Rectal smooth muscle tissue (tissue), 1 donor: ENCODE data around the gene ACADL.
A peak's percentile ranks its signal among the peaks of the same experiment; 100 is the strongest.

Source experiments
- H3K27ac ChIP-seq: one replicate; pipeline ENCODE4 v1.7.0; 2013; ENCODE audit warnings: low read depth, low read length, inconsistent platforms
- H3K27me3 ChIP-seq: one replicate; pipeline ENCODE4 v1.7.0; 2013; ENCODE audit warnings: low read length; ENCODE audit not compliant: control insufficient read depth, insufficient read depth
- H3K36me3 ChIP-seq: one replicate; pipeline ENCODE4 v1.7.0; 2013; ENCODE audit warnings: low read length; ENCODE audit not compliant: control insufficient read depth, insufficient read depth
- H3K4me1 ChIP-seq: one replicate; pipeline ENCODE4 v1.7.0; 2013; ENCODE audit warnings: low read length; ENCODE audit not compliant: control insufficient read depth, insufficient read depth
- H3K4me3 ChIP-seq: one replicate; pipeline ENCODE4 v1.7.0; 2013; ENCODE audit warnings: low read length
- H3K9ac ChIP-seq: one replicate; pipeline ENCODE4 v1.7.0; 2013; ENCODE audit warnings: low read length

Gene ACADL

DNA sequence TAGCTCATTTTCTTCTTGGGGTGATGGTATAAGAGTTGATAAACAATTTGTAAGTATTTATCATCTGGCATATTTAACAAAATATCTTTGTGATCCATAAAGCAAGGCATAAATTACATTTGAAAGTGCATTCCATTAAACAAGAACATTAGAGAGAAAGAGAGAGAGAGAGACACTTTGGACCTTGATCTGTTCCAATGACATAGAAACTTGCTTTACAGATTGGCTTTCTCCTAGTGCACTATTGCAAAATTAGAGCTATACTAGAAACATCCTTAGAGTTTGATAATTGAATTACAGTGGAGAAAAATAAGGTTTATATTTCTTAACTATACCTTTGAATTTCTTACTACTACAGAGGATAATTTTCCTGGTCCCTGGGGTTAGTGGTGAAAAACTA is 5.7 kb upstream of the ACADL start:
- Histone ChIP-seq H3K36me3 (no peaks in the 10 kb centered on the region), H3K4me1 (no peaks in the 10 kb centered on the region), H3K27me3 (no peaks in the 10 kb centered on the region), H3K4me3 (no peak overlapping the region), H3K27ac (no peak overlapping the region), H3K9ac (no peak overlapping the region)

DNA sequence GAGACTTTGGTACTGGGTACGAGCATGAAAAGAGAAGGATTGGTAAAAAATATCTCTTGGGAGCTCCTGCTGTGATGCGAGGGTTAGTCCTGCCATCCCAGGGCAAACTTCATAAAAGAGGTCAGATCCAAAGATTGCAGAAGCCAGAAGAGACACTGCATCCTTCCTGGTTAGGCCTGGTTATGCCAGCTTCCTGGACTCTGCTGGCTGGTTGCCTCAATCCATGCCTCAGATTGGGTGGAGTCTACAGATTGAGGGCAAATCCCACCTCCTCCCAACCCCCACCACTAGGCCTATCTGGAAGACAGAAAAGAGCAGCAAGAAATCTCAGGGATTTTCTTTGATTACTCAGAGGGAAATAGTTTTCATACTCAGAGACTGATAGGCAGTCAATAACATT is 5.3 kb upstream of the ACADL start:
- H3K27ac ChIP-seq, result no peak overlapping the region
- H3K4me1 ChIP-seq, result no peaks in the 10 kb centered on the region
- H3K9ac ChIP-seq, result no peak overlapping the region
- H3K4me3 ChIP-seq, result no peak overlapping the region
- H3K27me3 ChIP-seq, result no peaks in the 10 kb centered on the region
- H3K36me3 ChIP-seq, result no peaks in the 10 kb centered on the region

DNA sequence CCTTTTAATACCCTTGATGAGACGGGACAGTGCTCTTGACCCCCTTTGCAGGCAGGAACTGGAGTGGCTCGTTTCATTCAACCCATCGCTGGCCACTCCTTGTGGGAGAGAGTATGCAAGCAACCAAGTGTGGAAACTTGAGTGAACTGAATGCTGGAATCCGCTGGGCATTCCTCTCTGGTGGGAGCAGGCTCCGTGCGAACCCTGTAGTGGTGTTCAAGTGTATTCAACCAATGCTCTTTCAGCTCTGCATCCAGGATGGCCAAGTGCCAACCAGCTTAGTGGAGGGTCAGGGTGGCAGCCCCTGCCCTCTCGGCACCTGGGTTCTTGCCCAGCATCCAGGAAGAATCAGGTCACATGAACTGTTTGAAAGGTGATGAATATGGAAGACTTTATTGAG is 3.3 kb upstream of the ACADL start:
- Histone ChIP-seq H3K4me1 (no peaks in the 10 kb centered on the region), H3K36me3 (no peaks in the 10 kb centered on the region), H3K9ac (no peak overlapping the region), H3K27me3 (no peaks in the 10 kb centered on the region), H3K4me3 (no peak overlapping the region), H3K27ac (no peak overlapping the region)

DNA sequence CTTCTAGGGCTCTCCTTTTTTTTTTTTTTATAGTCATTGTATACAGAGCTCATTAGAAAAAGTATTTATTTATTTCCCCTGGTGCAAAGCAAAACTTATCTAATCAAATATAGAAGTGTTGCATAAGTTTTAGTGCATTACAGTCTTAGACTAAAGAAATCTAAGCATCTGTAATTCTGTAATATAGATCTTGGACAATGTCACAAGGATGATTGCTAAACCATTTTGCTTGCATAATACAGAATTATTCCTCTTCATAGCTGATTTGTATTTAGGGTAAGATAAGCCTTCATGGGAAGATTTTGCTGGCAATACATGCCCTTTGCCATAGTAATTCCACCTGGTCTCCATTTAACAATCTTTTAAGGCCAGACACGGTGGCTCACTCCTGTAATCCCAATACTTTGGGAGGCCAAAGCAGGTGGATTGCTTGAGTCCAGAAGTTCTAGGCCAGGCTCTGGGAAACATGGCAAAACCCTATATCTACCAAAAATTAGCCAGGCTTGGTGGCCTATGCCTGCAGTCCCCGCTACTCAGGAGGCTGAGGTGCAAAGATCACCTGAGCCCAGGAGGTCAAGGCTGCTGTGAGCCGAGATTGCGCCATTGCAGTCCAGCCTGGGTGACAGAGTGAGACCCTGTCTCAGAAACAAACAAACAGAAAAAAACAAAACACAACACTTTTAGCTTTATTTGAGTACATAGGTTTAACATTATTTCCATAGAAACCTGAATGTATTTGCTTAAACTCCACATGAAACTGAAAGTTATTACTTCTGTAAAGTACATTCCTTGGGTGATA is 2.2 kb upstream of the ACADL start:
- Histone ChIP-seq H3K4me1 (no peaks in the 10 kb centered on the region), H3K9ac (no peak overlapping the region), H3K36me3 (no peaks in the 10 kb centered on the region), H3K4me3 (no peak overlapping the region), H3K27ac (no peak overlapping the region), H3K27me3 (no peaks in the 10 kb centered on the region)

DNA sequence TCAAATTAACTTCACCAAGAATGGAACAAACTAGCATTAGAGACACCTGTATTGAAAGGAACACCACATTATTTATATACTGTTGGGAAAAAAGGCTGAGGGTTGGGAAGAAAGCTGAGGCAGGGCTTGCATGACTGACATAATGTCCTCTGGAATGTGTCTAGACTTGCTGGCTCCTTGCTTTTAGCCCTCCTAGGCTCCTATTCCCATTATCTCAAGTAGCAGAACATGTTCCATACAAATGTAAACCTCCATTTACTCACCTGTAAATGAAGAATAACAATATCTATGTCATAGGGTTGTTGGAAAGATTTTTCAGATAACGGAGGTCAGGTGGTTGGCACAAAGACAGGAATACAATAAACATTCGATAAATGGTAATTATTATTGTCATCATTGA is 976 bp upstream of the ACADL start:
- Histone ChIP-seq H3K9ac (no peak overlapping the region), H3K27me3 (no peaks in the 10 kb centered on the region), H3K4me3 (no peak overlapping the region), H3K4me1 (no peaks in the 10 kb centered on the region), H3K27ac (no peak overlapping the region), H3K36me3 (no peaks in the 10 kb centered on the region)

DNA sequence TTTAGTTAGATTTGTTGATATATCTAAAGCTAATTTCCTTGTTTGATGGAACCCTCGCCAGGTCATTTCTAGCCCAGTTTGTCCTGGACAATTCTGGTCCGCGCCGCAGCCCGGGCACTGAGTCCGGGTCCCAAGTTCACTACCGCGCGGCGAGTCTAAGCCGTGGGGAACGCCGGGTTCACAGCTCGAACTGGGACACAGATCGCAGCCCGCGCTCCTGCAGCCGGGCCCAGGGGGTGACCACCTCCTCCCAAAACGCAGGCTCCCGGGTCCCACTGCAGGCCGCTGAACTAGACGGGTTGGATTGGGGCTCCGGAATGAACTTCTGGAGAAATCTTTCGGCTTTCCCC is 681 bp downstream of the ACADL start:
- no peaks in the 10 kb centered on the region for H3K36me3 ChIP-seq
- no peak overlapping the region for H3K9ac ChIP-seq
- no peak overlapping the region for H3K27ac ChIP-seq
- no peaks in the 10 kb centered on the region for H3K27me3 ChIP-seq
- peak overlapping the region; percentile 51 for H3K4me3 ChIP-seq
- no peaks in the 10 kb centered on the region for H3K4me1 ChIP-seq

DNA sequence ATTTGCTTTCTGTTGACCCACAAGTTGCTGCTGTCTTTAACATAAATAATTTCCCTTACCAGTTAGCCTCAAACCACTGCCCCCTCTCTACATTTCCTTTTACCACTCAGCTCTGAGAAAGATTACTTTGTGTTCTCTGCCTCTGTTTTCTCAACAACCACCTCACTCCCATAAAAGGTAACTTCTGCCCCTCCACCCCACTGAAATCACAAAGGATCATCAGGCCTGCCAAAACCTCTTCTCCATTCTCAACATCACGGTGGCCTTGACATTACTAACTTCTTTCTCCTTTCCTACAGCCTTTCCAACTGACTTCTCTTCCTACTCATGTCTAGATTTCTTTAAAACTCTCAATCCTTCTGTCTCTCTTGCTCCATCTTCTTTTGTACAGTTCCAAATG is 10.1 kb downstream of the ACADL start:
- no peak overlapping the region for H3K4me3 ChIP-seq
- no peaks in the 10 kb centered on the region for H3K36me3 ChIP-seq
- H3K27me3 ChIP-seq, result no peaks in the 10 kb centered on the region
- H3K4me1 ChIP-seq, result no peaks in the 10 kb centered on the region
- no peak overlapping the region for H3K27ac ChIP-seq
- H3K9ac ChIP-seq, result no peak overlapping the region

DNA sequence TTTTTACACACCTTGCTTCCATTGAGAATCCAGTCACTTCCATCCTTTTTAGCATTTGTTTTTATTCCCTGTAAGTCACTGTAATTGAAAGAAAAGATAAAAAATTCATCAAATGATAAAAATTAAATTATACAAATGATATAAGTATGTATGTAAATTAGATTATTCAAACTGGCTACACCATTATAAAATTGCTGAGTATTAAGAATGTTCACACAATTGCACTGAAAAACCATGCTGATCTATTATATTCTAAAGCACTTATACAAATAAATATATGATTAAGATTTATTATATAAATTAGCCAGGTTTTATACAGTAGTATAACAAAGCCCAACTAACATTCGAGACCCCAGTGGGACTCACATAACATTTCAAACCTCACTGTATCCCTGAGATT is 15.1 kb downstream of the ACADL start:
- no peak overlapping the region for H3K4me3 ChIP-seq
- H3K27ac ChIP-seq, result no peak overlapping the region
- no peaks in the 10 kb centered on the region for H3K36me3 ChIP-seq
- H3K27me3 ChIP-seq, result no peaks in the 10 kb centered on the region
- no peak overlapping the region for H3K9ac ChIP-seq
- no peaks in the 10 kb centered on the region for H3K4me1 ChIP-seq

DNA sequence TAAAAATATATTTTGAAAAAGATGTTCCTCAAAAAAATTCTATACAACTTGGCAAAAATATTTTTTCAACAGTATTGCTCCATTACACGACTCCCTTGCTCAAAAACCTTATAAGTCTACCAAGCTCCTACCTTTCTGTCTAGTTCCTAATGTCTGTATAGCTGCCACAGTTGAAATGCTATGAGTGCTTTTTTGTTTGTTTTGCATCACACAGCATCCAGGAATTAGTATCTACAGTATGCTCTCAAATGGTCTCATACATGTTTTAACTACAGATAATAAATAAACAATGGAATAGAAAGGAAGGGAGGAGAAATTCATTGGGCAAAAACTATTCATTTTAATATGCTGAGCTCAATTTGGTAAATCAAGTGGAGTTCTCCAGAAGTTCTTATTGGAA is 17.3 kb downstream of the ACADL start:
- Histone ChIP-seq H3K4me3 (no peak overlapping the region), H3K36me3 (no peaks in the 10 kb centered on the region), H3K27ac (no peak overlapping the region), H3K9ac (no peak overlapping the region), H3K27me3 (no peaks in the 10 kb centered on the region), H3K4me1 (no peaks in the 10 kb centered on the region)

DNA sequence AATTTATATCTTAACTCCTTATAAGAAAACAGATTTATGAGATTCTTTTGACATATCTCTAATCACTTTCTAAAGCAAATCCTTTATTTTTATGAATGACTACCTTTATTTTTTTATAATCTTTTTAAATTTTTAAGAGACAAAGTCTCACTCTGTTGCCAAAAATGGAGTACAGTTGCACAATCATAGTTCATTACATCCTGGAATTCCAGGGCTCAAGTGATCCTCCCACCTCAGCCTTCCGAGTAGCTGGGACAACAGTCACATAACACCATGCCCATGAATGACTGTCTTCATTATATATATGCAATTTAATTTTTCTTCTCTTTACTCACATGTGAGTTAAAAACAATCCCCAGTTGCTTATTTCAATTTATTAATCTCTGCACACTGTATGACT is 21.7 kb downstream of the ACADL start:
- no peaks in the 10 kb centered on the region for H3K36me3 ChIP-seq
- H3K27ac ChIP-seq, result no peak overlapping the region
- no peaks in the 10 kb centered on the region for H3K4me1 ChIP-seq
- H3K27me3 ChIP-seq, result no peaks in the 10 kb centered on the region
- no peak overlapping the region for H3K4me3 ChIP-seq
- H3K9ac ChIP-seq, result no peak overlapping the region

DNA sequence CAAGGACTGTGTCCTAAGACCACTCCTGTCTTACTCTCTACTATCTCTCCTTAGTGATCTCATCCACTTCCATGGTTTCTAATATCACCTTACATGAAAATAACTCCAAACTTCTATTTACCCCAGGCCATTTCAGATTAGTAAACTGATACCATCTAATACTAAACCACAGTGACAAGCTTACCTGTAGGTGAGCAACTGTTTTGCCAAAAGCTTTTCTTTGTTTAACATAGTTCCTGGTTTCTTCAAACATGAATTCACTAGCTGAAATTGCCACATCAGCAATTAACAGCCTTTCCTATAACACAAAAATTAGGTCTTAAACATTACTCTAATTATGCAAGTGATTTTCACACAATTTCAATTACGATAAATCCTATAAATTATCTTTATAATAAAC is 22.1 kb downstream of the ACADL start:
- H3K27ac ChIP-seq, result no peak overlapping the region
- H3K36me3 ChIP-seq, result no peaks in the 10 kb centered on the region
- H3K9ac ChIP-seq, result no peak overlapping the region
- H3K27me3 ChIP-seq, result no peaks in the 10 kb centered on the region
- H3K4me3 ChIP-seq, result no peak overlapping the region
- H3K4me1 ChIP-seq, result no peaks in the 10 kb centered on the region

DNA sequence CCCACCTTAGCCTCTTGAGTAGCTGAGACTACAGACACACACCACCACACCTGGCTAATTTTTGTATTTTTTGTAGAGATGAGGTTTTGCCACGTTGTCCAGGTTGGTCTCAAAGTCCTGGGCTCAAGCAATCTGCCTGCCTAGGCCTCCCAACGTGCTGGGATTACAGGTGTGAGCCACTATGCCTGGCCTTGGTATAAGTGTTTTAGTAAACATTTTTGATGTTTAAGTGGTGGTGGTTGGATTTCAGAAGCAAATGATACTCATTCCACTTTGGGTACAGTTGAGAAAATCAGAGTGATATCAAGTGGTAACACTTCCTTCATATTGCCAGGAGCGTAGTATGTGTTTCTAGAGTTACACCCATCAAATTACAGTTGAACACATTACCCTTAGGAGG is 25.4 kb downstream of the ACADL start:
- no peaks in the 10 kb centered on the region for H3K36me3 ChIP-seq
- no peak overlapping the region for H3K4me3 ChIP-seq
- no peak overlapping the region for H3K27ac ChIP-seq
- H3K4me1 ChIP-seq, result no peaks in the 10 kb centered on the region
- no peak overlapping the region for H3K9ac ChIP-seq
- no peaks in the 10 kb centered on the region for H3K27me3 ChIP-seq

DNA sequence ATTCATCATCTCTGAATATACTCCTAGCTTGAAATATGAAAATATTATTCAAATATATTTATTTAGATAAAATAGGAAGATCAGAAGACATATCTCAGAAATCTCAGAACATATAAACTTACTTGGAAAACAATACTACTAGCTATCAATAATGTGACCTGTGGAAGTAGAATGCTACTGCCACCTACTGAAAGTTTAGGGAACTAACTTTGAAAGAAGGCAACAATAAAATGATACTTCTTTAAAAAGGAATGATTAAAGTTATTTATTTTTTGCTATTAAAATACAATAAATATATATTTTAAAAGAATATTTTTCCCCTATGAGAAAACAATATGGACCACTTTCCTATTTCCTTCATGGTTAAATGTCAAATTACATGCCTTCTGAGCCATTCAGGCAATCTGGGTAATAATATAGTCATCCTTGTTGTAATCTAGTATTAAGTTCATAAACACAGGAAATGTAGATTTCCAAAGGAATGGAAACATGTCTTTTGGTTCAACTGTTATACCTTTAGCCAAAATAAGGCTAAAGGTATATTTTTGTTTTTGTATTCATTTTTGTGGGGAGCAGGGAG is 26.0 kb downstream of the ACADL start:
- Histone ChIP-seq H3K4me1 (no peaks in the 10 kb centered on the region), H3K27ac (no peak overlapping the region), H3K9ac (no peak overlapping the region), H3K27me3 (no peaks in the 10 kb centered on the region), H3K4me3 (no peak overlapping the region), H3K36me3 (no peaks in the 10 kb centered on the region)
